ENCODE results near the gene OR2D2.
"Not testable (repeated sequence)": the region's sequence is repeated elsewhere in the genome, so short reads cannot be mapped to it uniquely, and the experiment has no call there.

The OR2D2 gene

GRCh38 chr11:6889835-6890234 is 2.5 kb downstream of the OR2D2 start:
- DNase-seq (ENCODE audit: extremely low spot score), result no peak
- ChIA-PET POLR2A (no interaction called here), CTCF (no interaction called here)
- TF ChIP-seq ELF4 (IDR thresholded peaks at IDR 0.05) (no peak), HDGF (IDR thresholded peaks at IDR 0.05; ENCODE audit: borderline replicate concordance) (no peak), L3MBTL2 (conservative IDR thresholded peaks at IDR 0.05) (no peak), PKNOX1 (IDR thresholded peaks at IDR 0.05) (no peak), ZNF384 (IDR thresholded peaks at IDR 0.05) (no peak), BHLHE40 (IDR thresholded peaks at IDR 0.05; ENCODE audit: borderline replicate concordance) (no peak), ARNT (IDR thresholded peaks at IDR 0.05) (no peak)

DNA sequence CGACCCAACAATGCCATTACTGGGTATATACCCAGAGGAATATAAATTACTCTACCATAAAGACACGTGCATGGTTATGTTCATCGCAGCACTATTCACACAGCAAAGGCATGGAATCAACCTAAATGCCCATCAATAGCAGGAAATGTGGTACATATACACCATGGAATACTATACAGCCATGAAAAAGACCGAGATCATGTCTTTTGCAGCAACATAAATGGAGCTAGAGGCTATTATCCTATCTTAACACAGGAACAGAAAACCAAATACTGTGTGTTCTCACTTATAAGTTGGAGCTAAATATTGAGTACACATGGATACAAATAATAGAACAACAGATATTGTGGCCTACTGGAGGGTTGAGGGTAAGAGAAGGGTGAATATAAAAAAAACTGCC is 3.5 kb downstream of the OR2D2 start:
- DNase-seq (ENCODE audit: extremely low spot score), result no peak
- ChIA-PET POLR2A (no interaction called here), CTCF (interaction anchor here (0.6 kb wide), 2 partner anchors 11 to 77 kb away, joined by 3 read pairs; no protein-coding TSS in a partner anchor)
- TF ChIP-seq ARNT (IDR thresholded peaks at IDR 0.05), result no peak
- no peak for TF ChIP-seq L3MBTL2 (conservative IDR thresholded peaks at IDR 0.05)
- no peak for TF ChIP-seq ELF4 (IDR thresholded peaks at IDR 0.05)
- TF ChIP-seq BHLHE40 (IDR thresholded peaks at IDR 0.05; ENCODE audit: borderline replicate concordance), result no peak
- no peak for TF ChIP-seq FOXM1 (IDR thresholded peaks at IDR 0.05; ENCODE audit: borderline replicate concordance)
- no peak for TF ChIP-seq ZNF384 (IDR thresholded peaks at IDR 0.05)
- no peak for TF ChIP-seq CTBP1 (IDR thresholded peaks at IDR 0.05; ENCODE audit: borderline replicate concordance)
- TF ChIP-seq NFRKB (IDR thresholded peaks at IDR 0.05), result no peak
- no peak for TF ChIP-seq HDGF (IDR thresholded peaks at IDR 0.05; ENCODE audit: borderline replicate concordance)
- TF ChIP-seq LEF1 (IDR thresholded peaks at IDR 0.05; ENCODE audit: borderline replicate concordance), result no peak
- no peak for TF ChIP-seq PKNOX1 (IDR thresholded peaks at IDR 0.05)
- TF ChIP-seq FOXK2 (IDR thresholded peaks at IDR 0.05), result no peak

GRCh38 chr11:6887711-6888110 is 4.6 kb downstream of the OR2D2 start:
- CTCF ChIA-PET; POLR2A ChIA-PET; DNase-seq (ENCODE audit: extremely low spot score): not testable (repeated sequence)

DNA sequence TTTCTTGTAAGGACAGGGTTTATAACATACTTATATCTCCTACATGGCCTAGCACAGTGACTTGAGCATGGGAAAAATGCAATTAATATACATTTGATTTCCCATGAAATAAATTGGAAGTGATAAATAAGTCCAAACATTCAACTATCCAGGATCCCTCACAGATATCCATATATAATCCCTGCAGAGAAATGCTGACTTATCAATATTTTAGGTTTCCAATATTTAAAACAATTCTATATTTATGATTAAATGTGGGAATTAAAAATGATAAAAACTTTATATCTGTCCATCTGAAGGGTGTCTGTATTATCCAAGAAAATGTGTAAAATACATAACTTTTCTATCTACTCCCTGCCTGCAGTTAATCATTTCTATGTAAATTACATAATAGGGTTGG is 9.5 kb downstream of the OR2D2 start:
- no peak for DNase-seq (ENCODE audit: extremely low spot score)
- ChIA-PET POLR2A (no interaction called here), CTCF (no interaction called here)
- no peak for TF ChIP-seq CTBP1 (IDR thresholded peaks at IDR 0.05; ENCODE audit: borderline replicate concordance)
- TF ChIP-seq FOXM1 (IDR thresholded peaks at IDR 0.05; ENCODE audit: borderline replicate concordance), result no peak
- no peak for TF ChIP-seq NFRKB (IDR thresholded peaks at IDR 0.05)
- no peak for TF ChIP-seq PKNOX1 (IDR thresholded peaks at IDR 0.05)
- TF ChIP-seq FOXK2 (IDR thresholded peaks at IDR 0.05), result no peak
- no peak for TF ChIP-seq ZNF384 (IDR thresholded peaks at IDR 0.05)
- TF ChIP-seq TARDBP (IDR thresholded peaks at IDR 0.05), result no peak
- no peak for TF ChIP-seq SP1 (IDR thresholded peaks at IDR 0.05)
- no peak for TF ChIP-seq ELF4 (IDR thresholded peaks at IDR 0.05)
- no peak for TF ChIP-seq L3MBTL2 (conservative IDR thresholded peaks at IDR 0.05)
- TF ChIP-seq ARNT (IDR thresholded peaks at IDR 0.05), result no peak
- TF ChIP-seq HDGF (IDR thresholded peaks at IDR 0.05; ENCODE audit: borderline replicate concordance), result no peak
- no peak for TF ChIP-seq FOXA1 (IDR thresholded peaks at IDR 0.05)
- TF ChIP-seq LEF1 (IDR thresholded peaks at IDR 0.05; ENCODE audit: borderline replicate concordance), result no peak

GRCh38 chr11:6876914-6877313 is 15.4 kb downstream of the OR2D2 start:
- ChIA-PET CTCF (no interaction called here), POLR2A (no interaction called here)
- DNase-seq (ENCODE audit: extremely low spot score), result no peak
- TF ChIP-seq NFRKB (IDR thresholded peaks at IDR 0.05), result no peak
- no peak for TF ChIP-seq FOXK2 (IDR thresholded peaks at IDR 0.05)
- no peak for TF ChIP-seq FOXA1 (IDR thresholded peaks at IDR 0.05)
- TF ChIP-seq BHLHE40 (IDR thresholded peaks at IDR 0.05; ENCODE audit: borderline replicate concordance), result no peak
- no peak for TF ChIP-seq TARDBP (IDR thresholded peaks at IDR 0.05)
- no peak for TF ChIP-seq LEF1 (IDR thresholded peaks at IDR 0.05; ENCODE audit: borderline replicate concordance)
- no peak for TF ChIP-seq ARNT (IDR thresholded peaks at IDR 0.05)

DNA sequence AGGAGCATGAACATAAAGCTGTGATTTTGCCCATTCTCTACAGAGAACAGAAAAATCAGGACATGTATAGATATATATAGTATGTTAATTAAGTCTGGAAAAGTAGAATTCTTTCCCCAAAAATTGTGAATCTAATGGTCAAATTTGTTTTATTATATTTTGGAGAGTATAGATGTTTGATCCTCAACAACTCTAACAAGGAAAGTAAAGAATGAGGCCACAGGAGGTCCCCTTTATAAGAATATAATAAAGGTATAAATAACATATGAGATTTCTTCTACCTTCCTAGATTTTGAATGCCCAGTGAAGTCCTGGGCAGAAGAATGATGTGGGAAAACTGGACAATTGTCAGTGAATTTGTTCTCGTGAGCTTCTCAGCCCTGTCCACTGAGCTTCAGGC is 16.0 kb downstream of the OR2D2 start, which contains the start of gene OR10A4:
TSS of gene OR10A4 (plus strand) at position 301 of the 400 bp plus-strand sequence. CDS start at position 324, 23 bp downstream.
- POLR2A ChIA-PET, result no interaction called here
- CTCF ChIA-PET, result no interaction called here
- no peak for DNase-seq (ENCODE audit: extremely low spot score)
- TF ChIP-seq LEF1 (IDR thresholded peaks at IDR 0.05; ENCODE audit: borderline replicate concordance), result no peak
- TF ChIP-seq ELF4 (IDR thresholded peaks at IDR 0.05), result no peak
- TF ChIP-seq L3MBTL2 (conservative IDR thresholded peaks at IDR 0.05), result no peak
- no peak for TF ChIP-seq BHLHE40 (IDR thresholded peaks at IDR 0.05; ENCODE audit: borderline replicate concordance)
- TF ChIP-seq FOXA1 (IDR thresholded peaks at IDR 0.05), result no peak
- TF ChIP-seq FOXK2 (IDR thresholded peaks at IDR 0.05), result no peak
- no peak for TF ChIP-seq NFRKB (IDR thresholded peaks at IDR 0.05)
- TF ChIP-seq HDGF (IDR thresholded peaks at IDR 0.05; ENCODE audit: borderline replicate concordance), result no peak
- TF ChIP-seq TARDBP (IDR thresholded peaks at IDR 0.05), result no peak
- TF ChIP-seq PKNOX1 (IDR thresholded peaks at IDR 0.05), result no peak
- no peak for TF ChIP-seq SP1 (IDR thresholded peaks at IDR 0.05)
- no peak for TF ChIP-seq ARNT (IDR thresholded peaks at IDR 0.05)

All from HEK293T (cell line).